GM21381 (cell line): ENCODE data around the gene UBE2R2.
"Not testable (repeated sequence)": the region's sequence is repeated elsewhere in the genome, so short reads cannot be mapped to it uniquely, and the experiment has no call there.

ENCODE experiments used
- ATAC-seq: cut with Tn5 transposase; IDR thresholded peaks from one replicate; pipeline ENCODE4 v1.9.1; 2021; ENCODE audit warnings: mild to moderate bottlenecking, moderate library complexity; ENCODE audit not compliant: unreplicated experiment

UBE2R2 gene

DNA sequence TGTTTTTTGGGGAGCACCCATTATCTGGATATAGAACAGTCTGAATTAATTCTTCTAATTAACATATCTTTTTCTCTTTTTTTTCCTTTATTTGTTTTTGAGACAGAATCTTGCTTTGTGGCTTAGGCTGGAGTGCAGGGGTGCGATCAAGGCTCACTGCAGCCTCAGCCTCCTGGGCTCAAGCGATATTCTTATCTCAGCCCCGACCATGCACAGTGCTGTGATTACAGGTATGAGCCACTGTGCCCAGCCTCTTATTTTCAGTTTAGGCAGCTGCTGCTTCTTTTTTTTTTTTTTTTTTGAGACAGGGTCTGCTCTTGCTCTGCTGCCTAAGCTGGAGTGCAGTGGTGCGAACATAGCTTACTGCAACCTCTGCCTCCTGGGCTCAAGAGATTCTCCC lies 20.2 kb downstream of the UBE2R2 start:
- ATAC-seq, result no peak

DNA sequence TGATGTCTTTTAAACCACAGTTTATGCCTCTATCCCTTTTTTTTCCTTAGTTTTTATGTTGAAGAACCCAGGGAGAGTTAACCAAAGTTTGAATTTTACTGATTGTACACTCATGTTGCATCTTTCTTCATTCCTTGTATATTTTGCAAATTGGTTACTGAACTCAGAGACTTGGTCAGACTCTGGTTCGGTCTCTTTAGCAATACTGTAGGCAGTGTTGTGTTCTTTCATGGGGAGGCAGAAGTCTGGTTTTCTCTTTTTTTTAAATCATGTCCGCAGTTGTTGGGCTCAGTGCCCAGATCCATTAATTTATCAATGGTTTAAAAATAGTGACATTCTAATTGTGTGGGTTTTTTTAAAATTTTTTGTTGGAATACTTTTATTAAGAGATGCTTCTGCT lies 23.4 kb downstream of the UBE2R2 start:
- ATAC-seq, result no peak

DNA sequence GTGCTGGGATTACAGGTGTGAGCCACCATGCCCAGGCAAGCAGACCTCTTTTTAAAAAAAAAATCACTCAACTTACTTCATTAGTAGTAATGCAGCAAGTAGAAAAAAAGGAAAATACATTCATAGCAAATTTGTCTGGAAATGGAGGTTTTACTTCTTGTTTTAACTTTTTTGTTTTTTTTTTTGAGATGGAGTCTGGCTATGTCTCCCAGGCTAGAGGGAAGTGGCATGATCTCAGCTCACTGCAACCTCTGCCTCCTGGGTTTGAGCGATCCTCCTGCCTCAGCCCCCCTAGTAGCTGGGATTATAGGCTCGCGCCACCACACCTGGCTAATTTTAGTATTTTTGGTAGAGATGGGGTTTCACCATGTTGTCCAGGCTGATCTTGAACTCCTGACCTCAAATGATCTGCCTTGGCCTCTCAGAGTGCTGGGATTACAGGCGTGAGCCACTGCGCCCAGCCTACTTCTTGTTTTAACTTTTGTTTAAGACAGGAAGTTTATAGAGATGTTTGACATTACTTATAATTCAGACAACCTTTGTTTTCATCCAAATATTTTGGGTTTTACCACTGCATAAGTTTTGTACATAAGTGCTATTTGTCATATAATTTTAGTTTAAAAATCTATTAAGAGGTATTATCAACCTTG lies 26.5 kb downstream of the UBE2R2 start:
- no peak for ATAC-seq

DNA sequence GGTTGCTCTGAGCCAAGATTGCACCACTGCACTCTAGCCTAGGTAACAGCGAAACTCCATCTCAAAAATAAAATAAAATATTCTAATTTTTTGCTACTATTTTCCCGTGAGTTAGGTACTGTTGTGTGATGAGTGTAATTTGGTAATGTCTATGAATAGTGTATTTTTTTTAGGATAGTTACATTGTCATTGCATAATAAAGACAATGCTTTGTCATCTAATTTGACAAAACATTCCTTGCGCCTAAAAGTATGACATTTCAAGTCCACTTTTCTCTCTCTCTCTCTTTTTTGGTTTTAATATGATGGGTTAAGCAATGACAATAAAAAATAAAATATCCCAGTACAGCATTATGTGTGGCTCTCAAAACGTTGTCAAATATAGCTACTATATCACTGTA lies 29.3 kb downstream of the UBE2R2 start:
- no peak for ATAC-seq

DNA sequence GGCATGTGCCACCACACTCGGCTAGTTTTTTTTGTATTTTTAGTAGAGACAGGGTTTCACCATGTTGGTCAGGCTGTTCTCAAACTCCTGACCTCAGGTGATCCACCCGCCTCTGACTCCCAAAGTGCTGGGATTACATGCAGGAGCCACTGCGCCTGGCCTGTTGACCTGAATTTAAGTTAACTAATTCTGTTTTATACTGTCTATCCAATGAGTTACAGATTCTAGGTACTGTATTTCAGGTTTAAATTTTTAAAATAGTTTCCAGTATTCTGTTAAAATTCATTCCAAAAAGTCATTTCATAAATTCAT lies 30.9 kb downstream of the UBE2R2 start:
- ATAC-seq, result not testable (repeated sequence)

DNA sequence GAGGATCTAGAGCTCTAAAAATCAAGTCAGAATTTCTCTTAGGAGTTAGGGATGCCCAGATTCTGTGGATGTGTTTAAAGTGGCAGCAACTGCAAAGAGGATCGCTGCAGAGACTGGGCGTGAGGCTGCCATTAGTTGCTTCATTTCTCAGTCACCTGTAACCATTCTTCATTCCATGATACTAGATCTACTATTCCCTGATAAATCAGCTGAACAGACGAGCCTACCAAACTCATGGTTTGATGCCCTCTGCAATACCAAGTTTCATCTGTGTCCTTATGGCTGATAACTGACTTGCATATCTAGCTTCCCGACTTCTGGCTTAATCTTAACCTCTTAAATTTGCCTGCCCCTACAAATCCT lies 33.3 kb downstream of the UBE2R2 start:
- ATAC-seq, result no peak

DNA sequence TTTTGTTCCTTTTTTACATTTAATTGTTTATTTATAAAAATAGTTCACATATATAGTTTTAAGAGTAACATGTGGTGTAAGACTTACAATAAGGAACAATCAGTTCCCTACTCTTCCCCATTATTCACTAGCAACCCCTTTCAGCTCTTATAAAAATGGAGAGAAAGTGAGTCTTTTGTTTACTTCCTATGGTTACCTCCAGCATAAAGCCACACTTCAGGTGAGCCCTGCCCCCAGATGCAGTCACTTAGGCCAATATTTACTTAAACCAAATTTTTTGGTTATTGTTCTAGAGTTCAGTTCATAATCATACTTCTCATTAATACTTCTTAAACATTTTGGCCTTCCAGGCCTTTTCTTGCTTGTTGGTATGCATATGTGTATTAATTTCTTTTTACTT lies 33.7 kb downstream of the UBE2R2 start:
- ATAC-seq, result no peak

DNA sequence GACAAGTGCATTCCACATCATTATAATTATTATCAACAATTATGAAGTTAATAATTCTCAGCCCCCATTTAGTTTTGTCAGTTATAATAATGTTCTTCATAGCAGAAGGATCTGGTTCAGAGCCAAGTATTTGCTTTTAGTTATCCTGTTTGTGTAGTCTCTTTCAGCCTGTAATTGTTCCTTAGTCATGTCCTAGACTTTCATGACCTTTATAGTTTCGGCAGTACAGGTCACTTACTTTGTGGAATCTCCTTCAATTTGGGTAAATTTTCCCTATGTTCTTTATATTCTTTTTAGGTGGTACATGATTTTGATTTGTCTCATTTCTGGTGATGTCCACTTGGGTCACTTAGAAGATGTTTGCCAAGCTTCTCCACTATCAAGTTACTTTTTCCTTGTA lies 34.3 kb downstream of the UBE2R2 start:
- ATAC-seq, result no peak

DNA sequence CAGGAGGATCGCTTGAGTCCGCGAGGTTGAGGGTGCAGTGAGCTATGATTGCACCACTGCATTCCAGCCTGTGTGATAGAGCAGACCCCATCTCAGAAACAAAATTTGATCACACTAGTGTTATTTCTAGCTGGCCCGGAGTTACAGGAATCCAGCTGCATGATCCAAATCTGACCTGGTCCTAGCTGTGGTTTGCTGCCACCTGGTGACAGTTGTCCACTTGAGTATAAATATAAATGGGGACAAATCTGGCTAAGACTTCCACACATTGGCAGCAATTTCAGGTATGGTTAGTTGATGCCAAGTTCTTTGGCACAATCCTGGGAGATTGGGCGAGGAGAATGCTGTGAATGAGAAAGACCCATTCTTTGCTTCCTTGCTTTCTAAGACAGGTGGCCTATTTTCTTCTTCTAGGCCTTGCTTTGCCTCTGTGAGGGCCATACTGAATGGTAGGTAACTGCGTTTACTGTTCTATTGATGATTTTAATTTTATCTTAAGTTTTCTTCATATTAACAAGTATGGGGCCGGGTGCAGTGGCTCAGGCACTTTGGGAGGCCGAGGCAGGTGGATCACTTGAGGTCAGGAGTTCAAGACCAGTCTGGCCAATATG lies 35.4 kb downstream of the UBE2R2 start:
- no peak for ATAC-seq

DNA sequence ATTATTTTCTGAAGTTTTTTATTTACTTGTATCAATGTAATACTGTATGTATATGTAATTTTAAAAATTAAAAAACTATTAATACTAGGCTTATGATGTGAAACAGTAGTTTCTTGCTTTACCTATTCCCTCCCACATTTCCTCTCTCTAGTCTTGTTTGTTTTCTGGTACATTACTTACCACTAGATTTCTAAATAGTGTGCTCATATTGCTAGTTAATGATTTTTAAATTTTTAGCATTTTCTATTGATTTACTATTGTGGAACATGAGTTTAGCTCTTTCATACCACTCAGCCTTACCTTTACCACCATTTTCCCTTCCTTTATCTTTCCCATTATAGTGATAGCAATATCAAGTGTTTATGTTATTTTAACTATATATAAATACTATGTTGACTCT lies 39.3 kb downstream of the UBE2R2 start:
- no peak for ATAC-seq

DNA sequence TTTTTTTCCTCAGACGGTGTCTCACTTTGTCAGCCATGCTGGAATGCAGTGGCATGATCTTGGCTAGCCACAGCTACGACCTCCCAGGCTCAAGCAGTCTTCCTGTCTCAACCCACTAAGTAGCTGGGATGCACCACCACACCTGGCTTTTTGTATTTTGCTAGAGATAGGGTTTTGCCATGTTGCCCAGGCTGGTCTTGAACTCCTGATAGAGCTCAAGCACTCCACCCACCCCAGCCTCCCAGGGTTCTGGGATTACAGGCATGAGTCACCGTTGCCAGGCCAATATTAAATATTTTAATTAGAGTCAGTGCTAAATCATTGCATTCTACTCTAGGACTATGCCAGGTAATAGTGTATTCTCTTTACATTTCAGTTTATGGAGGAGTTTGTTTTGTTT lies 41.5 kb downstream of the UBE2R2 start:
- no peak for ATAC-seq

DNA sequence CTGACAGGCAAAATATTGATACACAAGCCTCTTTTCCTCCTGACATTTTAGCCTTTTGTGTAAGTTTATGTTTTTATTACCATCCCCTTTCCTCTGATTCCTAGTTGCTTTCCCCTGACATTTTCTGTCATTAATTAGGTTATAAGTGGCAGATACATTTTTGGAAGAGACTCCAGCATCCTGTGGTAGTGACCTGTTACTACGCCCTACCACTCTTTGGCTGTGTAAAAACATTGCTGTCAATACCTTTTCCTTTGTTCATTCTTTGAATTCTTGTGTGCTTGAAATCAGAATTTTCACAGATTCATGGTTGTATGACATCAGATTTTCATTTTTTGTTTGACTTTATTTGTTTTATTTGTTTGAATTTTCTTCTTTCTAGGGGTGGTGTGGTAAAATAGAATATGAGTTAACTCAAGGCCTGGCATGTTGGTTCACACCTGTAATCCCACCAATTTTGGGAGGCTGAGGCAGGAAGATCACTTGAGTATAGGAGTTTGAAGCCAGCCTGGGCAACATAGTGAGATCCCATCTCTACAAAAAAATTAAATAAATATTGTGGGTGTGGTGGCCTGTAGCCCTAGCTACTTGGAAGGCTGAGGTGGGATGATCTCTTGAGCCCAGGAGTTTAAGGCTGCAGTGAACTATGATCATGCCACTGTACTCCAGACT lies 43.4 kb downstream of the UBE2R2 start:
- no peak for ATAC-seq

DNA sequence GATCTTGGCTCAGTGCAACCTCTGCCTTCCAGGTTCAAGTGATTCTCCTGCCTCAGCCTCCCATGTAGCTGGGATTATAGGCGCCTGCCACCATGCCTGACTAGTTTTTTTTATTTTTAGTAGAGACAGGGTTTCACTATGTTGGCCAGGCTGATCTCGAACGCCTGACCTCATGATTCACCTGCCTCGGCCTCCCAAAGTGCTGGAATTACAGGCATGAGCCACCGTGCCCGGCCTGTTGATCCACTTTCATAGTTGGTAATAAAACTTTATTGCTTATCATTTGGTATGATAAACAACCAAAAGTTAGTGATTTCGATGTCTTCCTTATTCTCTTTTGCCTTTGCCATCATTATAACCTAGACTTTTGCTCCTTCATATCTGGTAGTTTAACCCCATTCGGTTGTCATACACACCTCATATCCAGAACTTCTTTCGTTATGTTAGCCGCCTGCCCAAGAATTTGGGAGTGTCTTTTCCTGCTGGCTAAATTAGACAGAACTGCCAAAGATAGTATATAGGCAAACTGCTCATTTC lies 45.0 kb downstream of the UBE2R2 start:
- no peak for ATAC-seq

DNA sequence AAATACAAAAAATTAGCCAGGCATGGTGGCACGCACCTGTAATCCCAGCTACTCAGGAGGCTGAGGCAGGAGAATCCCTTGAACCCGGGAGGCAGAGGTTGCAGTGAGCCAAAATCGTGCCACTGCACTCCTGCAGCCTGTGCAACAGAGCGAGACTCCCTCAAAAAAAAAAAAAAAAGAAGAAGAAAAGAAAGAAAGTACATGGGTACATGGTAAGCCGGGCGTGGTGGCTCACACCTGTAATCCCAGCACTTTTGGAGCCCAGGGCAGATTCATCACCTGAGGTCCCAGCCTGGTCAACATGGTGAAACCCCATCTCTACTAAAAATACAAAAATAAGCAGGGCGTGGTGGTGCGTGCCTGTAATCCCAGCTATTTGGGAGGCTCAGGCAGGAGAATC lies 46.1 kb downstream of the UBE2R2 start:
- not testable (repeated sequence) for ATAC-seq

DNA sequence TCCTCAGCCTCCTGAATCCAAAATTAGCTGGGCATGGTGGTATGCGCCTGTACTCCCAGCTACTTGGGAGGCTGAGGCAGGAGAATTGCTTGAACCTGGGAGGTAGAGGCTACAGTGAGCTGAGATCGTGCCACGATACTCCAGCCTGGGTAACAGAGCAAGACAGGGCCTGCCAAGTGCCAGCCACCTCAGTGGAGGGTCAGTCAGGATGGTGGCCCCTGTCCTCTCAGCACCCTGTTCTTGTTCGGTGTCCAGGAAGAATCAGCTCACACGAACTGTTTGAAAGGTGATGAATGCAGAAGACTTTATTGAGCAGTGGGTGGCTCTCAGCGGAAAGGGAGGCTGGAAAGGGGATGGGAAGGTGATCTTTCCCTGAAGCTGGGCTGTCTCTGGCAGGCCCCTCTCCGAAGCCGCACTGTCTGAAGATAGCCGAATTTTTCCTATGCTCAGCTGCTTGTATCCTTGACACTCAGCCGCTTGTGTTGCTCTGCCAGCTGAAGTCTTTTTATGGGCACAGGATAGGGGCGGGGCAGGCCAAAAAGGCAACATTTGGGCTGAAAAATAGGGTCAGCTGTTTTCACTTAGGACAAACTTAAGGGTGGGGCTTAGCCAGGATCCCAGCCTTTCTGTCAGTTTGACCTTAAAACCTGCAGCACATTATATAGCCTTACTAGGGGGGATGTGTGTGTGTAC lies 50.9 kb downstream of the UBE2R2 start:
- no peak for ATAC-seq

DNA sequence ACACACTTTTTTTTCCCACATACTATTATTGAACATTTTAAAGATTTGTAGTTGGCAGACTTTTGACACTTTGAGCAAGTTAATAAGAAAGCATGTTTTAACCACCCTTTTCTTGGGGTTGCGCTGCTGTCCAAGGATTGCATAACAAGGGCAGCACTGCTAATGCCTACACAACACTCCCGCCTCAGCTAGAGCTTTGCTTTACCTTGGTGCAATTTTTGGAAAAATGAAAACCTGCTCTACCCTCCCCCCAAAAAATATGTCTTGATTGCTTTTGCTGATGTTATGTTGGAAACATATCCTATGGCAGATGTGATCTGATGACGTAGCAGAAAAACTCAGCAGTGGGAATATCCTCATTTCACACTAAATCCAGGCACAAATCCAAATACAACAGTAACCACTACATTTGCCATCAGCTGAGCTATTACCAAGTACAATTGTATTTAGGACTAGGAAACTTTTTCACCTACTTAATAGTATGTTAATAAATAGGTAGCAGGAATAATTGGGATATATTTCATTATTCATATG lies 51.5 kb downstream of the UBE2R2 start:
- ATAC-seq, result no peak

DNA sequence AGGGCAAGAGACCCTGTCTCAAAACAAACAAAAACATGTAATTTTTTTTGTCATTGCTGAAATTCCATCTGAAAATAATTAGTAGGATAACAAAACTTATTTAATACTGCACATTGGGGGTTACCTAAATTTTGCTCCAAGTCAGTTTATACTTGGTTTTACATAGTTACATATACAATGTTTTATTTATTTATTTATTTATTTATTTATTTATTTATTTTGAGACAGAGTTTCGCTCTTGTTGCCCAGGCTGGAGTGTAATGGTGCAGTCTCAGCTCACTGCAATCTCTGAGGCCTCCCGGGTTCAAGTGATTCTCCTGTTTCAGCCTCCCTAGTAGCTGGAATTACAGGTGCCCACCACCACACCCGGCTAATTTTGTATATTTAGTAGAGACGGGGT lies 52.3 kb downstream of the UBE2R2 start:
- not testable (repeated sequence) for ATAC-seq

DNA sequence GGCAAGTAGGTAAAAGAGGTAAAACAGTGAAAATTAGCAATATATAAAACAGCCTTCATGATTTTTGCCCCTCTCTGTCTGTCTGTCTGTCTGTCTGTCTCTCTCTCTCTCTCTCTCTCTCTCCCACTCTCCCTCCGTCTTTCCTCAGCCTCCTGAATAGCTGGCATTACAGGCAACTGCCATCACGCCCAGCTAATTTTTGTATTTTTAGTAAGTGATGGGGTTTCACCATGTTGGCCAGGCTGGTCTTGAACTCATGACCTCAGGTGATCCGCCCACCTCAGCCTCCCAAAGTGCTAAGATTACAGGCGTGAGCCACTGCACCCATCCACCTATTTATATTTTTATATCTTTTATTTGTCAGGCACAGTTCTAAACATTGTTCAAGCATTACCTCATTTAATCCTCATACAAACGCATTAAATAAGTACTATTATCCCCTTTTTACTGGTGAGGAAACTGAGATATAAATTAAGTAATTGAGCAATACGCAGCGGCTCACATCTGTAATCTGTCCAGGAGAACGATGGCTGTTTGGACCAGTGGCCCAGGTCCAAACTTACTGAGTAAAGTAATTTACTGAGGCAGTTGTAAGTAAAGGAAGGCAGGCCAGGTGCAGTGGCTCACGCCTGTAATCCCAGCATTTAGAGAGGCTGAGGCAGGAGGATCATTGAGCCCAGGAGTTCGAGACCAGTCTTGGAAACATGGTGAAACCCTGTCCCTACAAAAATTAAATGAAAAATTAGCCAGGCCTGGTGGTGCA lies 60.9 kb downstream of the UBE2R2 start:
- no peak for ATAC-seq

DNA sequence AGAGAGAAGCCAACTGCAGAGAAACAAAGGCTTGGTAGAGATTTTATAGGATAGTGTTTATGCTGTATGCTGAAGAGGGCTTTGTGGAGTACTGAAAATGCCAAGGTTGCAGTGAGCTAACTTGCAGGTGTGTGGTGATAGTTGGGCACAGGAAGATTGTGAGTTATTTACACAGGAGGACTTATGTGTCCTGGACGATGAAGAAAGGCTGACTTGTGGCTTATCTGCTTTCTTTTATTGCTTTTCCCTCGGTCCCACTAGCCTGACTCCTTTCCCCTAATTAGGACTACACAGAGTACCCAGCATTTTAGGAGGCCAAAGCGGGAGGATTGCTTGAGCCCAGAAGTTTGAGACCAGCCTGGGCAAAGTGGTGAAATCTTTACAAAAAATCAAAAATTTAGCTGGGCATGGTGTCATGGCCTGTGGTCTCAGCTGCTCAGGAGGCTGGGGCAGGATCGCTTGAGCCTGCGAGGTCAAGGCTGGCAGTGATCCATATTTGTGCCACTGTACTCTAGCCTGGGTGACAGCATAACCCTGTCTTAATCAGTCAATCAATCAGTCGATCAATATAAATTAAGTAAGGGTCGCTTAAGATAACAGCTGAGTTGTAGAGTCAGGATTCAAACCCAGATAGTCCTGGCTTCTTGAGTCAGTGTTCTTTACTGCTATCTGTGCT lies 61.9 kb downstream of the UBE2R2 start:
- no peak for ATAC-seq
